ENCODE measurements around the gene INSR. TPM values are rescaled to one million over a fixed set of nuclear protein-coding genes. Genes with fewer than 3 reads are reported as not detected.
"Not testable (repeated sequence)": the region's sequence is repeated elsewhere in the genome, so short reads cannot be mapped to it uniquely, and the experiment has no call there.

The INSR gene
- total RNA-seq, 2 experiments from 2014 or later, result 2.0 to 2.5 TPM

- no peaks in the 10 kb centered on the region for H3K36me3 Mint-ChIP-seq (ENCODE audit: low read depth)
- no peak overlapping the region for H3K4me3 Mint-ChIP-seq
- H3K4me1 Mint-ChIP-seq, result no peaks in the 10 kb centered on the region
- no peaks in the 10 kb centered on the region for H3K9me3 Mint-ChIP-seq
- no peak for DNase-seq
- POLR2A ChIA-PET, result no interaction called here
- no peak overlapping the region for H3K27ac Mint-ChIP-seq
- H3K27me3 Mint-ChIP-seq, result no peaks in the 10 kb centered on the region
- CTCF ChIA-PET, result no interaction called here
These were observed 18.6 kb upstream of the INSR start for GRCh38 chr19:7312816-7313215.

DNA sequence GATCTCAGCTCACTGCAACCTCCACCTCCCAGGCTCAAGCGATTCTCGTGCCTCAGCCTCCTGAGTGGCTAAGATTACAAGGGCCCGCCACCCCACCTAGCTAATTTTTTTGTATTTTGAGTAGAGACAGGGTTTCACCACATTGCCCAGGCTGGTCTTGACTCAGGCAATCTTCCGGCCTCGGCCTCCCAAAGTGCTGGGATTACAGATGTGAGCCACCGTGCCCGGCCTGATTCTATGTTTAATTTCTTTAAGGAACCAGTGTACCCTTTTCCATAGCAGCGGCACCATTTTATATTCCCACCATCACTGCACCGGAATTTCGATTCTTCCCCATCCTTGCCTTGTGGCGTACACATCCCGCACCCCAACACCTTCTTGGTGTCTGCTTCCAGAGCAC lies 17.7 kb upstream of the INSR start:
- Mint-ChIP-seq H3K9me3 (no peaks in the 10 kb centered on the region), H3K27me3 (no peaks in the 10 kb centered on the region), H3K4me1 (no peaks in the 10 kb centered on the region), H3K4me3 (no peak overlapping the region), H3K27ac (no peak overlapping the region), H3K36me3 (ENCODE audit: low read depth) (no peaks in the 10 kb centered on the region)
- POLR2A ChIA-PET, result no interaction called here
- CTCF ChIA-PET, result interaction anchor here (1.1 kb wide), 1 partner anchor 211 kb away, joined by 3 read pairs; no protein-coding TSS in a partner anchor
- no peak for DNase-seq

DNA sequence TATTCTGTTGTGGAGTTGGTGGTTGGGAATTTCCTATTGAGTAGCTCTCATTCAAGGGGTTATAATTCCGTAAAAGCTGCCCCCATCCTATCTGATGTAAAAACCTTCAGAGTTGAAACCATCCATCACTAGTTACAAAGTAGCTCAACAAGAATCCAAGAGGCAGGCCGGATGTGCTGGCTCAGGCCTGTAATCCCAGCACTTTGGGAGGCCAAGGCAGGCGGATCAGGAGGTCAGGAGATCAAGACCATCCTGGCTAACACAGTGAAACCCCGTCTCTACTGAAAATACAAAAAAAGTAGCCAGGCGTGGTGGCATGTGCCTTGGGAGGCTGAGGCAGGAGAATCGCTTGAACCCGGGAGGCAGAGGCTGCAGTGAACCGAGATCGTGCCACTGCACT lies 14.1 kb upstream of the INSR start:
- H3K27me3 Mint-ChIP-seq, POLR2A ChIA-PET: not testable (repeated sequence)

DNA sequence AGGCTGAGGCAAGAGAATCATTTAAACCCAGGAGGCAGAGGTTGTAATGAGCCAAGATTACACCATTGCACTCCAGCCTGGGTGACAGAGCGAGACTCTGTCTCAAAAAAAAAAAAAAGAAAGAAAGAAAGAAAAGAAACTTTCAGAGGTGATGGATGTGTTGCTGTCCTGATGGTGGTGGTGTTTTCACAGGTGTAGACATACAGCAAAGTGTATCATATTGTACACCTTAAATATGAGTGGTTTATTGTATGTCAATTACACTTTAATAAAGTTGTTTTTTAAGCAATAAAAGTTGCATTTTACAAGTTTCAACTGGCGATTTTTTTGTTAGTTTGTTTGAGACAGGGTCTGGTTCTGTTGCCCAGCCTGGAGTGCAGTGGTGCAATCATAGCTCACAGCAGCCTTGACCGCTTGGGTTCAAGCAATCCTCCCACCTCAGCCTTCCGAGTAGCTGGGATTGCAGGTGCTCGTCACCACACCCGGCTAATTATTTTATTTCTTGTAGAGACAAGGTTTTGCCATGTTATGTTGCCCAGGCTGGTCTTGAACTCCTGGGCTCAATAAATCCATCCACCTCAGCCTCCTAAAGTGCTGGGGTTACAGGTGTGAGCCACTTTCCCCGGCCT lies 13.5 kb upstream of the INSR start:
- Mint-ChIP-seq H3K4me1 (no peaks in the 10 kb centered on the region), H3K27ac (no peak overlapping the region), H3K9me3 (no peaks in the 10 kb centered on the region), H3K36me3 (ENCODE audit: low read depth) (no peaks in the 10 kb centered on the region), H3K27me3 (no peaks in the 10 kb centered on the region), H3K4me3 (no peak overlapping the region)
- ChIA-PET CTCF (interaction anchor here (0.7 kb wide), 1 partner anchor 36 kb away, joined by 3 read pairs; no protein-coding TSS in a partner anchor), POLR2A (no interaction called here)
- DNase-seq, result no peak

More for the DNA sequence above, 14.1 kb upstream of the INSR start:
- CTCF ChIA-PET; H3K27ac Mint-ChIP-seq; DNase-seq; H3K4me1 Mint-ChIP-seq; H3K4me3 Mint-ChIP-seq; H3K36me3 Mint-ChIP-seq (ENCODE audit: low read depth); H3K9me3 Mint-ChIP-seq: not testable (repeated sequence)

DNA sequence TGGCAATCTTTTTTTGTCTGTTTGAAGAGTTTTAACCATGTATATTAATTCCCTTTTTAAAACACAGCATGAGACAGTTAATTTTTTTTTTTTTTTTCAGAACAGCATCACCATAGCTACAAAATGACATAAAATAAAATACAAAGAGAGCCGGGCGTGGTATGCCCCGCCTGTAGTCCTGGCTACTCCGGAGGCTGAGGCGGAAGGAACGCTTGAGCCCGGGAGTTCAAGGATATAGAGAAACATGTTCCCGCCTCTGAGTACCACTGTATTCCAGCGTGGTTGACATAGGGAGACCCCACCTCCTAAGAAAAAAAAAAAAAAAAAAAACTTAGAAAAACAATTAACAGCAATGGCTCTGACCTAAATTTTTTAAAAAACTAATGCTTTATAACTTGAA lies 10.0 kb upstream of the INSR start:
- ChIA-PET CTCF (interaction anchor here (0.7 kb wide), 1 partner anchor 74 kb away, joined by 3 read pairs; no protein-coding TSS in a partner anchor), POLR2A (no interaction called here)
- no peak overlapping the region for H3K27ac Mint-ChIP-seq
- DNase-seq, result no peak
- no peaks in the 10 kb centered on the region for H3K36me3 Mint-ChIP-seq (ENCODE audit: low read depth)
- H3K4me3 Mint-ChIP-seq, result no peak overlapping the region
- no peaks in the 10 kb centered on the region for H3K9me3 Mint-ChIP-seq
- H3K4me1 Mint-ChIP-seq, result no peaks in the 10 kb centered on the region
- peaks cover 6% of the 10 kb centered on the region for H3K27me3 Mint-ChIP-seq

DNA sequence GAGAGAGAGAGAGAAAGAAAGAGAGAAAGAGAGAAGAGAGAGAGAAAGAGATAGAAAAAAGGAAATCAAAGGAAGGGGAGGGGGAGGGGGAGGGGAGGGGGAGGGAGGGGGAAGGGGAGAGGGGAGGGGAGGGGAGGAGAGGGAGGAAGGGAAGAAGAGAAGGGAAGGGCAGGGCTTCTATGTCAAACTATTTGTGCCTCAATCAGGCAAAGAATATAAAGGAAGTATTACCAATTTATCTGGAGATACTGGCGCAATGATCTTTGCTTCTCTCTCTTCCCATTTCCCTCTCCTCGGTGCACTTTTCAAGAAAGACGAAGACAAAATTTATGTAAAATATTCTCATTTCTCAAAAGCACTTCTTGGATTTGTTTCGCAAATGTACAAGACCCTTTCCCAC lies 9.3 kb upstream of the INSR start:
- Mint-ChIP-seq H3K36me3 (ENCODE audit: low read depth) (no peaks in the 10 kb centered on the region), H3K27me3 (peaks cover 9% of the 10 kb centered on the region), H3K4me1 (no peaks in the 10 kb centered on the region), H3K9me3 (no peaks in the 10 kb centered on the region), H3K4me3 (no peak overlapping the region), H3K27ac (no peak overlapping the region)
- POLR2A ChIA-PET, result no interaction called here
- no peak for DNase-seq
- CTCF ChIA-PET, result no interaction called here

DNA sequence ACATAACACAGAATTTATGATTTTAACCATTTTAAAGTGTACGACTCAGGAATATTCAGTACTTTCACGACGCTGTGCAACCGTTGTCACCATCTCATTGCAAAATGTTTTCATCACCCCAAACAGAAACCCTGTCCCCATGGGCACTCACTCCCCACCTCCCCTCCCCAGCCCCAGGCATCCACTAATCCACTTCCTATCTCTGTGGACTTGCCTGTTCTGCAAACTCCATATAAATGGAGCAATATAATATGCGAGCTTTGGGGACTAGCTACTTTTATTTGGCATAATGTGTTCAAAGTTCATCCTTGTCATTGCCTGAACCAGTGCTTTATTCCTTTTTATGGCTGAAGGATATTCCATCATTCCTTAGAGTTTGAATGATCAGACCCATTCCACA lies 7.3 kb upstream of the INSR start:
- Mint-ChIP-seq H3K9me3 (no peaks in the 10 kb centered on the region), H3K4me1 (no peaks in the 10 kb centered on the region), H3K36me3 (ENCODE audit: low read depth) (no peaks in the 10 kb centered on the region), H3K27ac (no peak overlapping the region), H3K27me3 (peaks cover 15% of the 10 kb centered on the region), H3K4me3 (no peak overlapping the region)
- POLR2A ChIA-PET, result no interaction called here
- CTCF ChIA-PET, result no interaction called here
- no peak for DNase-seq

DNA sequence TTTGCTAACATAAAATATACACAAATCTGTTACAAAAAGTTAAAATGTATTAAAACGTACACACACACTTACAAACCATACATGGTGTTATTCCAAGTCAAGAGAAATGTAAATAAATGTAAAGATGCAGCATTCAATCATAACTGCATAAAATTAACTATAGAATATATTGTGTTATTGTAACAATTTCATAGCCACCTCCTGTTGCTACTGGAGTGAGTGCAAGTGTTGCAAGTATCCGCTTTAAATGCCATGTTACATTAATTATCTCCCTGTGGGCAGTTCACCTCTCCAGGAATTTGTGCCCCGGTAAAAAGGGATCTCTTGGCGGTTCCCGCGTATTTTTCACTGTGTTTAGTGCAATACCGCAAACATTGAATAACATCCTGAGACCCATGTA lies 3.5 kb upstream of the INSR start:
- DNase-seq, result no peak
- Mint-ChIP-seq H3K27ac (no peak overlapping the region), H3K36me3 (ENCODE audit: low read depth) (no peaks in the 10 kb centered on the region), H3K4me3 (no peak overlapping the region), H3K4me1 (peaks cover 13% of the 10 kb centered on the region), H3K27me3 (peaks cover 37% of the 10 kb centered on the region), H3K9me3 (no peaks in the 10 kb centered on the region)
- ChIA-PET POLR2A (no interaction called here), CTCF (no interaction called here)

DNA sequence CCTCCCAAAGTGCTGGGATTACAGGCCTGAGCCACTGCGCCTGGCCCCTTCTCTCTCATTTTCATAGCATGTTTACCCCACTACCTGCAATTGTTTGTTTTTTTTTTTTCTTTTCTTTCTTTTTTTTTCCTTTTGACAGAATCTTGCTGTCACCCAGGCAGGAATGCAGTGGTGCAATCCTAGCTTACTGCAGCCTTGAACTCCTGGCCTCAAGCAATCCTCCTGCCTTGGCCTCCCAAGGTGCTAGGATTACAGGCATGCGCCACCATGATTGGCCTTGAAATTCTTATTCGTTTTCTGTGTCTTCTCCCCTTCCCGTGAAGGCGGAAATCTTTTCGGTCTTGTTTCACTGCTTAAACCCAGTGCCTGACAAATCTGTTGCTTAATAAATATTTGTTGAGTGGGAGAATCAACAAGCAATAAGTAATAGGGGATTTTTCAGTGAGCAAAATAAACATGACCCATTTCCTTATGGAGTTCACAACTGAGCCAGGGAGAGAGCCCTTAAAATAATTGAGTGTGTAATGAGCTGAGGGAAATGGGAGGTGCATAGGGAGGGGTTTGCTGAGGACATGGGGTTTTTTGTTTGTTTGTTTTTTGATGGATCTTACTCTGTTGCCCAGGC lies 1.8 kb upstream of the INSR start:
- H3K4me3 Mint-ChIP-seq, result no peak overlapping the region
- H3K27me3 Mint-ChIP-seq, result peaks cover 42% of the 10 kb centered on the region
- POLR2A ChIA-PET, result no interaction called here
- peaks cover 13% of the 10 kb centered on the region for H3K4me1 Mint-ChIP-seq
- no peak overlapping the region for H3K27ac Mint-ChIP-seq
- no peaks in the 10 kb centered on the region for H3K9me3 Mint-ChIP-seq
- CTCF ChIA-PET, result interaction anchor here (0.6 kb wide), 1 partner anchor 1125 kb away, joined by 3 read pairs; no protein-coding TSS in a partner anchor
- DNase-seq, result no peak
- H3K36me3 Mint-ChIP-seq (ENCODE audit: low read depth), result no peaks in the 10 kb centered on the region

- ChIA-PET POLR2A (no interaction called here), CTCF (no interaction called here)
- no peaks in the 10 kb centered on the region for H3K36me3 Mint-ChIP-seq (ENCODE audit: low read depth)
- H3K9me3 Mint-ChIP-seq, result no peaks in the 10 kb centered on the region
- H3K4me3 Mint-ChIP-seq, result peak overlapping the region; percentile 70
- H3K4me1 Mint-ChIP-seq, result peaks cover 13% of the 10 kb centered on the region
- peak; percentile 10 for DNase-seq
- H3K27me3 Mint-ChIP-seq, result peaks cover 39% of the 10 kb centered on the region
- H3K27ac Mint-ChIP-seq, result peak overlapping the region; percentile 62
These were observed 471 bp upstream of the INSR start for GRCh38 chr19:7294558-7295212.

GRCh38 chr19:7292950-7293761 lies 1.1 kb downstream of the INSR start:
- DNase-seq, result no peak

GRCh38 chr19:7292352-7292949 lies 1.8 kb downstream of the INSR start:
- H3K4me1 Mint-ChIP-seq, result peaks cover 13% of the 10 kb centered on the region
- no peaks in the 10 kb centered on the region for H3K36me3 Mint-ChIP-seq (ENCODE audit: low read depth)
- DNase-seq, result no peak
- peak overlapping the region; percentile 50 for H3K4me3 Mint-ChIP-seq
- ChIA-PET POLR2A (no interaction called here), CTCF (no interaction called here)
- H3K27me3 Mint-ChIP-seq, result peaks cover 33% of the 10 kb centered on the region
- H3K27ac Mint-ChIP-seq, result no peak overlapping the region
- no peaks in the 10 kb centered on the region for H3K9me3 Mint-ChIP-seq

More at GRCh38 chr19:7292950-7293761, 1.1 kb downstream of the INSR start:
- Mint-ChIP-seq H3K36me3 (ENCODE audit: low read depth) (no peaks in the 10 kb centered on the region), H3K4me3 (peak overlapping the region; percentile 50), H3K27me3 (peaks cover 36% of the 10 kb centered on the region), H3K9me3 (no peaks in the 10 kb centered on the region), H3K4me1 (peaks cover 13% of the 10 kb centered on the region), H3K27ac (no peak overlapping the region)
- ChIA-PET POLR2A (no interaction called here), CTCF (no interaction called here)

DNA sequence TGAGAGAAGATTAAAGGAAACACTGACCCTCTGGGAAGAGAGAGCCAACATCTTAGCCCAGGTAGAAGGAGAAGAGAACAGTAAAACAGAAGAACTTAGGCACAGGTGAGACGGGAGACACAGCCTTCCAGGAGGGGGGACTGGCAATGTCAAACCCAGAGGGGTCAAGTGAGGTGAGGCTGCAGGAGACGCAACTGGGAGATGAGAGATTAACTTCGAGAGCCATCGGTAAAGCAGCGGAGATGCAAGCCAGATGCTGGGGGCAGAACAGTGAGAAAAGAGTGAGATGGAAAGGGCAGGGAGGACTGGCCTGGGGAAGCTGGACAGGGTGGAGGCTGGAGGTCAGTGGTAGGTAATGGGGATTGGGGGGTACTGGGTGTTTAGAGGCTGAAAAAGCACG lies 5.2 kb downstream of the INSR start:
- DNase-seq, result no peak
- Mint-ChIP-seq H3K4me1 (peaks cover 3% of the 10 kb centered on the region), H3K36me3 (ENCODE audit: low read depth) (no peaks in the 10 kb centered on the region), H3K27me3 (peaks cover 13% of the 10 kb centered on the region), H3K4me3 (no peak overlapping the region), H3K9me3 (no peaks in the 10 kb centered on the region), H3K27ac (no peak overlapping the region)
- POLR2A ChIA-PET, result no interaction called here
- CTCF ChIA-PET, result interaction anchor here (0.6 to 0.9 kb wide), 2 partner anchors 190 to 1005 kb away, joined by 3 to 4 read pairs; no protein-coding TSS in a partner anchor
